GM23338 (cell line): ENCODE data around the gene SESN2.

Source experiments
- CREB1 ChIP-seq: fragments of 250-450 bp; sonication (Bioruptor Pico); IDR thresholded peaks from 2 replicates; pipeline ENCODE4 v1.5.0; 2020; ENCODE audit warnings: low read depth, mild to moderate bottlenecking, moderate library complexity
- CTCF ChIP-seq, 2 experiments: fragments of 200-600 bp in 1 of 2; sonication (generic) in 1 of 2; conservative IDR thresholded peaks; 2 replicates each; pipeline versions ENCODE4 v1.5.1 to v1.6.1; 2016 to 2017; ENCODE audit warnings: antibody characterized with exemption in 2 of 2, low read depth in 2 of 2, mild to moderate bottlenecking in 2 of 2, moderate library complexity in 1 of 2
- EZH2 ChIP-seq: fragments of 200-600 bp; sonication (generic); IDR thresholded peaks from one replicate; pipeline ENCODE4 v1.8.0; 2017; ENCODE audit warnings: antibody characterized with exemption, mild to moderate bottlenecking, low read depth; ENCODE audit not compliant: unreplicated experiment
- EZH2phosphoT487 ChIP-seq: fragments of 200-600 bp; sonication (generic); IDR thresholded peaks from one replicate; pipeline ENCODE4 v1.8.1; 2018; ENCODE audit warnings: antibody characterized with exemption; ENCODE audit not compliant: unreplicated experiment
- JUNB ChIP-seq: IDR thresholded peaks from one replicate; pipeline ENCODE4 v1.6.1; 2016; ENCODE audit warnings: antibody characterized with exemption; ENCODE audit not compliant: unreplicated experiment
- POLR2AphosphoS5 ChIP-seq: IDR thresholded peaks from 2 replicates; pipeline ENCODE4 v1.6.1; 2016; ENCODE audit warnings: antibody characterized with exemption, low read depth
- REST ChIP-seq: IDR thresholded peaks from one replicate; pipeline ENCODE4 v1.6.1; 2018; ENCODE audit warnings: antibody characterized with exemption; ENCODE audit not compliant: unreplicated experiment
- STAT1 ChIP-seq: IDR thresholded peaks from one replicate; pipeline ENCODE4 v1.6.1; 2016; ENCODE audit warnings: antibody characterized with exemption; ENCODE audit not compliant: unreplicated experiment
- ZNF331 ChIP-seq: fragments of 250-450 bp; sonication (Bioruptor Pico); IDR thresholded peaks from 2 replicates; pipeline ENCODE4 v1.5.0; 2020; ENCODE audit warnings: low read depth, mild to moderate bottlenecking, moderate library complexity

GRCh38 chr1:28314547-28314941, 55.2 kb downstream of the SESN2 start:
- no peak for TF ChIP-seq EZH2
- no peak for TF ChIP-seq CTCF (conservative IDR thresholded peaks at IDR 0.05; ENCODE audit: low read depth in 2 of 2)
- no peak for TF ChIP-seq EZH2phosphoT487
- no peak for TF ChIP-seq STAT1
- no peak for TF ChIP-seq REST
- TF ChIP-seq CREB1 (CRISPR knock-in tag): no peak
- no peak for TF ChIP-seq POLR2AphosphoS5
- TF ChIP-seq JUNB: no peak
- TF ChIP-seq ZNF331: no peak
